Stimulated activated naive B cell treated with anti-CD40 and anti-IgM and Interleukin-4, amounts not matched to agents 10 μg/mL and 1 μg/mL and 100 μg/mL, for 72 hours (primary cell): ENCODE measurements around the gene TRPM7.
A peak's percentile ranks its signal among the peaks of the same experiment; 100 is the strongest.

Experiments used
- ATAC-seq, 2 donors: fragments of 150-1000 bp; cut with Tn5 transposase; replicated peaks; 2 replicates each; pipeline ENCODE4 v1.10.0; 2021; ENCODE audit warnings: moderate library complexity in 1 of 2
- DNase-seq: peaks from one replicate; pipeline ENCODE4 v3.0.0; 2021
- H3K27ac Mint-ChIP-seq: one replicate; pipeline ENCODE4 v1.8.0; 2022; ENCODE audit warnings: mild to moderate bottlenecking, mixed read lengths
- H3K27me3 Mint-ChIP-seq, 2 donors: one replicate each; pipeline ENCODE4 v1.8.0; 2022; ENCODE audit warnings: mixed read lengths in 2 of 2
- H3K36me3 Mint-ChIP-seq, 2 donors: one replicate each; pipeline ENCODE4 v1.8.0; 2022; ENCODE audit warnings: mixed read lengths in 2 of 2, mild to moderate bottlenecking in 1 of 2
- H3K4me1 Mint-ChIP-seq, 2 donors: one replicate each; pipeline ENCODE4 v1.8.0; 2022; ENCODE audit warnings: mixed read lengths in 2 of 2, mild to moderate bottlenecking in 1 of 2
- H3K4me3 Mint-ChIP-seq, 2 donors: one replicate each; pipeline ENCODE4 v1.8.0; 2022; ENCODE audit warnings: mild to moderate bottlenecking in 2 of 2, mixed read lengths in 2 of 2, moderate library complexity in 1 of 2
- H3K9me3 Mint-ChIP-seq, 2 donors: one replicate each; pipeline ENCODE4 v1.8.0; 2022; ENCODE audit warnings: mixed read lengths in 2 of 2, mild to moderate bottlenecking in 1 of 2

Gene TRPM7

GRCh38 chr15:50685191-50685975 is 1.2 kb downstream of the TRPM7 start:
- Mint-ChIP-seq H3K4me1 (peaks cover 26 to 62% of the 10 kb centered on the region in 2 donors), H3K27me3 (no peaks in the 10 kb centered on the region), H3K9me3 (no peaks in the 10 kb centered on the region), H3K27ac (peak overlapping the region; percentile 100), H3K36me3 (peaks cover 37 to 43% of the 10 kb centered on the region in 2 donors), H3K4me3 (peak overlapping the region; percentile 99 to 100)
- no peak for ATAC-seq
- DNase-seq, result no peak

DNA sequence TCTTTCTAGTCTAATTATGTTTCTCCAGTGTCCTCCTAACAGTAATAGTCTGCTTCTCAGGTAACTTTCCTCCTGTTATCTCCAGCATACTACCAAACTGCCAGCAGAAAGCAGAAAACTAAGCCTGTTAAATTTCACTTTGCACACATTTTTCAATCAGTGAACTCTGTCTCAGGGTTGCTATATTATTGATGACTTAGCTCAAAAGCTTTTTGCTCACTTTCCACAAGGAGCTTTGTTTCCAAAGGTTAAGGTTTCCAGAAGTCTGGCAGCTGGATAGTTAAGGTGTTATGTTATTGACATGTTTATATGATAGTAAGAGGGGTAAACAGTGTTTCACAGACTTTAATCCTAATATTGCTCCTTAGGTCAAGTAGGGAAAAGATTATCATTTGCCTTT is 5.1 kb downstream of the TRPM7 start:
- Mint-ChIP-seq H3K27ac (no peak overlapping the region), H3K36me3 (peaks cover 41 to 47% of the 10 kb centered on the region in 2 donors), H3K9me3 (no peaks in the 10 kb centered on the region), H3K4me3 (no peak overlapping the region), H3K27me3 (no peaks in the 10 kb centered on the region), H3K4me1 (peaks cover 25 to 60% of the 10 kb centered on the region in 2 donors)
- ATAC-seq, result no peak
- no peak for DNase-seq

DNA sequence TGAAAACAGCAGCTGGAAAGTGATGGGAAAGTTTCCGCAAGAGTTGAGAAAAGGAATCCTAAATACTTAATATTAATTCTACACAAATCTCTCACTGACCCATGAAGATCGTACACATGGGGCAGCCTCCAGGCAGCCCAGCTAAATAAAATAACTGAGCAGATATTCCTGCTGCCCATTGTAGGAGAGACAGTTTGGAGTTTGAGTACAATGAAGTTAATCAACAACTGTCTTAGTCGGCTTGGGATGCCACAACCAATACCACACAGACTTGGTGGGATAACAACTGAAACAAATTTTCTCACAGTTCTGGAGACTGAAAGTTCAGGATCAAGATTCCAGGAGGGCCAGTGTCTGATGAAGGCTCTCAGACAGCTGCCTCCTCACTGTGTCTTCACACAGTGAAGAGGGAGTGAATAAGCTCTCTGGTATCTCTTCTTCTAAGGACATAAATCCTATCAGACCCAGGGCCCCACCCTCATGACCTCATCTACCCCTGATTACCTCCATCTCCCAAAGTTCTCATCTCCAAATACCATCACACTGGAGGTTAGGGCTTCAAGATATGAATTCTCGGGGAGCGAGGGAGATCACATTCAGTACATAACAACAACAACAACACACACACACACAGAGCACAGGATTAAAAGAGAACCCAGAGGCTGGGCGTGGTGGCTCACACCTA is 9.7 kb downstream of the TRPM7 start:
- ATAC-seq (no peak), DNase-seq (no peak)
- Mint-ChIP-seq H3K4me3 (no peak overlapping the region), H3K9me3 (no peaks in the 10 kb centered on the region), H3K27ac (peak overlapping the region; percentile 42), H3K27me3 (no peaks in the 10 kb centered on the region), H3K36me3 (peaks cover 13 to 19% of the 10 kb centered on the region in 2 donors), H3K4me1 (peaks cover 12 to 30% of the 10 kb centered on the region in 2 donors)

DNA sequence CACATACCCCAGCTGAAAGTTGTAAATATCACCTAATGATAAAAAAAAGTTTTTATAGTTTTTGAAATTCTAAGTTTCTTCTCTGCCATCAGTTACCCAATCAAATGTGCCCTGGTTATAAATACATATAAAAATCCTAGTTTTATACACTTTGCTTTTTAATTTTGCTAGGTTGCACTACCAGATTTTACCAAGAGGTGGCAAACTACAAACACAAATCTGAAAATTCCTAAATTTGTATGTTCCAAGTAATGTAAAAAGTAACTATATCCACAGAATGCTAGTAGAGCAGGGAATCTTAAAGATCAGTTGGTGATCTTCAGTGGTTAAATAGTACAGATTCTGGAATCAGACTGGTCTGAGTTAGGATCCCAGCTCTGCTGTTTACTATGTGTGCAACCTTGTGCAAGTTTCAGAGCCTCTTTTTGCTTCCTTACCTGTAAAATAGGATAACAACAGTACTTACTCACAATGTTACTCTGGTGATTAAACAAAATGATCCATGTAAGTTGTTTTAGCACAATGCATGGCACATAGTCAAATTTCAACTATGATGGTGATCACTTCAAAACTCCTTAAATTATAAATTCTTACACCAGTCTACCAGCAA is 11.0 kb downstream of the TRPM7 start:
- peaks cover 9 to 24% of the 10 kb centered on the region in 2 donors for H3K4me1 Mint-ChIP-seq
- H3K27ac Mint-ChIP-seq, result no peak overlapping the region
- ATAC-seq, result no peak
- H3K27me3 Mint-ChIP-seq, result no peaks in the 10 kb centered on the region
- DNase-seq, result no peak
- H3K36me3 Mint-ChIP-seq, result peaks cover 5 to 13% of the 10 kb centered on the region in 2 donors
- no peak overlapping the region for H3K4me3 Mint-ChIP-seq
- no peaks in the 10 kb centered on the region for H3K9me3 Mint-ChIP-seq

DNA sequence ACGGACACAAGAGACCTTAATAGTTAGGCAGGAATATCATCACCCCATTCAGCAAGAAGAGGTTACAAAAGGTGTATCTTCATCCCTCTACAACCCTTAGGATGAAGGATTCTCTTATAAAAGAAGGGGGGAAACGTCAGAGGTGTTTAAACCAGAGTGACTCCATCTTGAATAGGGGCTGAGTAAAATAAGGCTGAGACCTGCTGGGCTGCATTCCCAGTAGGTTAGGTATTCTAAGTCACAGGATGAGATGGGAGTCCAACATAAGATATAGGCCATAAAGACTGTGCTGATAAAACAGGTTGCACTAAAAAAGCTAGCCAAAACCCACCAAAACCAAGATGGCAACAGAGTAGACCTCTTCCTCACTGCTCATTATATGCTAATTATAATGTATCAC is 16.5 kb downstream of the TRPM7 start:
- Mint-ChIP-seq H3K27me3 (no peaks in the 10 kb centered on the region), H3K4me3 (no peak overlapping the region), H3K27ac (no peak overlapping the region), H3K9me3 (no peaks in the 10 kb centered on the region), H3K36me3 (peaks cover 3 to 13% of the 10 kb centered on the region in 2 donors), H3K4me1 (peaks cover 5% of the 10 kb centered on the region in 2 donors)
- DNase-seq, result no peak
- ATAC-seq, result no peak

DNA sequence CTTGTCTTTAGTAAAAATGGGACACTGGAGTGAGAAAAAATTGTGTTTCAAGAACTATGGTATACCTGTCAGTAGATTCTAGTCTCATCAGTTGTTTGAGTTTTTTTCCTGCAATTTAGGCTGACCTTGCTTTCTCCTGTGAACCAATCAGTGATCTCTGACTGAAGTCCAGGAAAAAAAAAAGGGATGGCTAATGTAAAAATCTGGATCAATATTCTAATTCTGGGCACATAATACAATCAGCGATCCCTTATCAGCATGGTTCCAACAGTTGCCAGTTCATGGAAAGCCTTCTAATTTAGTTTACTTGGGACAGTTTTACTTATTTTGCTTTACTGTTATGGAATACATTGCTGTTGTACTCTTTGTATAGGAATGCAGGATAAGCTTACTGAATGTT is 17.0 kb downstream of the TRPM7 start:
- Mint-ChIP-seq H3K27me3 (no peaks in the 10 kb centered on the region), H3K9me3 (no peaks in the 10 kb centered on the region), H3K4me1 (peaks cover 5% of the 10 kb centered on the region in 2 donors), H3K36me3 (peaks cover 3 to 13% of the 10 kb centered on the region in 2 donors), H3K4me3 (no peak overlapping the region), H3K27ac (no peak overlapping the region)
- ATAC-seq (no peak), DNase-seq (no peak)

DNA sequence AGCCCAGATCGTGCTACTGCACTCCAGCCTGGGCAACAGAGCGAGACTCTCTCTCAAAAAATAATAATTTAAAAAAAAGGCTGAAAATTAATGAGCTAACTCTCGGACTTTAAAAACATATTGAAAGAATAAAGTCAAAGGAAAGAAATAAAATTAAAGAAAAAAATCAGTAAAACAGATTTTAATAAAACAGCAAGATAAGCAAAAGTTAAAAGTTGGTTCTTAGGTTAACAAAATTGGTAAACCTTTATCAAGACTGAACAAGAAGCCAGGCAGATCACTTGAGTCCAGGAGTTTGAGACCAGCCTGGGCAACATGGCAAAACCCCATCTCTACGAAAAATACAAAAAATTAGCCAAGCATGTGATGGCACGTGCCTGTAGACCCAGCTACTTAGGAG is 20.7 kb downstream of the TRPM7 start:
- Mint-ChIP-seq H3K27me3 (no peaks in the 10 kb centered on the region), H3K36me3 (peaks cover 12 to 17% of the 10 kb centered on the region in 2 donors), H3K4me1 (peaks cover under 1 to 1% of the 10 kb centered on the region in 2 donors), H3K4me3 (no peak overlapping the region), H3K9me3 (no peaks in the 10 kb centered on the region), H3K27ac (no peak overlapping the region)
- ATAC-seq, result no peak
- DNase-seq, result no peak

GRCh38 chr15:50655555-50655954 is 31.0 kb downstream of the TRPM7 start:
- Mint-ChIP-seq H3K9me3 (no peaks in the 10 kb centered on the region), H3K27ac (peak overlapping the region; percentile 37), H3K27me3 (no peaks in the 10 kb centered on the region), H3K4me3 (no peak overlapping the region), H3K36me3 (peaks cover 44 to 53% of the 10 kb centered on the region in 2 donors), H3K4me1 (peaks cover 7 to 11% of the 10 kb centered on the region in 2 donors)
- no peak for ATAC-seq
- no peak for DNase-seq

- Mint-ChIP-seq H3K4me3 (no peak overlapping the region), H3K27ac (peak overlapping the region; percentile 80), H3K4me1 (peaks cover 7 to 11% of the 10 kb centered on the region in 2 donors), H3K27me3 (no peaks in the 10 kb centered on the region), H3K9me3 (no peaks in the 10 kb centered on the region), H3K36me3 (peaks cover 46 to 56% of the 10 kb centered on the region in 2 donors)
- ATAC-seq, result no peak
- DNase-seq, result no peak
These were observed 33.3 kb downstream of the TRPM7 start for GRCh38 chr15:50653156-50653743.

GRCh38 chr15:50652671-50653070 is 33.9 kb downstream of the TRPM7 start:
- H3K9me3 Mint-ChIP-seq, result no peaks in the 10 kb centered on the region
- no peaks in the 10 kb centered on the region for H3K27me3 Mint-ChIP-seq
- peaks cover 43 to 53% of the 10 kb centered on the region in 2 donors for H3K36me3 Mint-ChIP-seq
- ATAC-seq (no peak), DNase-seq (no peak)
- H3K4me1 Mint-ChIP-seq, result peaks cover 7 to 11% of the 10 kb centered on the region in 2 donors
- no peak overlapping the region for H3K27ac Mint-ChIP-seq
- no peak overlapping the region for H3K4me3 Mint-ChIP-seq

DNA sequence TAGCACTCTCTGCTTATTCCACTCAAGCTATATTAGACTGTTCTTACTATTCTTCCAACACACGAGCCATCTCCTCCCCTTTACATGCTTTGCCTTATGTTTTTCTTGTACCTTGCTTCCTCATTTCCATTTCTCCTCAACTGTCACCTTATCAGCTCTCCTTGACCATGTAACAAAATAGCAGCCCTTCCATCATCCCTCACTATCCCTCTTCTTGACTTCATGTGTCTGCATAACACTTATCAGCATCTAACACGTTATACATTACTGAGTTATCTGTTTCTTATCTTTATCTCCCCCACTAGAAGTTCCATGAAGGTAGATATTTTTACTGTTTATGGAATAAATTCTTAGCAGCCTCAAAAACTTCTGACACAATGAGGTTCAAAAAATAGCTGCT is 45.3 kb downstream of the TRPM7 start:
- no peaks in the 10 kb centered on the region for H3K4me1 Mint-ChIP-seq
- no peak overlapping the region for H3K4me3 Mint-ChIP-seq
- ATAC-seq (no peak), DNase-seq (no peak)
- peaks cover 36% of the 10 kb centered on the region in 2 donors for H3K36me3 Mint-ChIP-seq
- no peak overlapping the region for H3K27ac Mint-ChIP-seq
- H3K27me3 Mint-ChIP-seq, result no peaks in the 10 kb centered on the region
- H3K9me3 Mint-ChIP-seq, result no peaks in the 10 kb centered on the region

DNA sequence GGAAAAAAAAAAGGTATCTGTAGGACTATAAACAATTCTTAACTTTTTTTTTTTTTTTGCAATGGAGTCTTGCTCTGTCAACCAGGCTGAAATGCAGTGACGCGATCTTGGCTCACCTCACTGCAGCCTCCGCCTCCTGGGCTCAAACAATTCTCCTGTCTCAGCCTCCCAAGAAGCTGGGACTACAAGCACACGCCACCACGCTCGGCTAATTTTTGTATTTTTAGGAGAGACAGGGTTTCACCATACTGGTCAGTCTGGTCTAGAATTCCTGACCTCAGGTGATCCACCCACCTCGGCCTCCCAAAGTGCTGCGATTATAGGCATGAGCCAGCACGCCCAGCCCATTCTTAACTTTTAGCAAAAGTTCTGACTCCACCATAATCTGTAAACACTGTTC is 50.5 kb downstream of the TRPM7 start:
- Mint-ChIP-seq H3K9me3 (no peaks in the 10 kb centered on the region), H3K27me3 (no peaks in the 10 kb centered on the region), H3K4me3 (no peak overlapping the region), H3K27ac (no peak overlapping the region), H3K4me1 (no peaks in the 10 kb centered on the region), H3K36me3 (peaks cover 16 to 31% of the 10 kb centered on the region in 2 donors)
- DNase-seq (no peak), ATAC-seq (no peak)

GRCh38 chr15:50633653-50634052 is 52.9 kb downstream of the TRPM7 start:
- H3K9me3 Mint-ChIP-seq, result no peaks in the 10 kb centered on the region
- peaks cover 15 to 28% of the 10 kb centered on the region in 2 donors for H3K36me3 Mint-ChIP-seq
- H3K4me1 Mint-ChIP-seq, result no peaks in the 10 kb centered on the region
- no peak overlapping the region for H3K4me3 Mint-ChIP-seq
- no peaks in the 10 kb centered on the region for H3K27me3 Mint-ChIP-seq
- no peak overlapping the region for H3K27ac Mint-ChIP-seq
- DNase-seq (no peak), ATAC-seq (no peak)

DNA sequence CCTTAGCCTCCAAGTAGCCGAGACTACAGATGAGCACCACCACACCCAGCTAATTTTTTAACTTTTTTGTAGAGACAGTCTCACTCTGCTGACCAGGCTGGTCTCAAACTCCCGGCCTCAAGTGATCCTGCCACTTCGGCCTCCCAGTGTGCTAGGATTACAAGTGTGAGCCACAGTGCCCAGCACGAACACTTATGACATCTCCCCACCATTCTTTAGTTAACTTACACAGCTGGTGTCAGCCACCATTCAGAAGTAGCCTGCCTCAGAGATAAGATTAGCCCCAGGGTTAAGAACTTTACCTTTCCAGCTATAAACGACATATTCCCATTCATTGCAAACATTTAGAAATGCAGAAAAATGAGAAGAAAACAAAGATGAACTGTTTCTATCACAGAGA is 58.2 kb downstream of the TRPM7 start:
- no peak for DNase-seq
- Mint-ChIP-seq H3K27ac (no peak overlapping the region), H3K4me3 (no peak overlapping the region), H3K27me3 (no peaks in the 10 kb centered on the region), H3K9me3 (no peaks in the 10 kb centered on the region), H3K36me3 (peaks cover 15 to 41% of the 10 kb centered on the region in 2 donors), H3K4me1 (peaks cover 0 to 2% of the 10 kb centered on the region in 2 donors)
- ATAC-seq, result no peak
